GM18508 (cell line): ENCODE measurements around the gene PRPF8.
A peak's percentile ranks its signal among the peaks of the same experiment; 100 is the strongest.
"Not testable (repeated sequence)": the region's sequence is repeated elsewhere in the genome, so short reads cannot be mapped to it uniquely, and the experiment has no call there.

Experiments used
- ATAC-seq: cut with Tn5 transposase; IDR thresholded peaks from one replicate; pipeline ENCODE4 v1.9.1; 2021; ENCODE audit warnings: moderate number of reproducible peaks; ENCODE audit not compliant: insufficient read depth, unreplicated experiment

The PRPF8 gene

GRCh38 chr17:1716912-1717695 lies 32.4 kb upstream of the PRPF8 start:
- peak; percentile 36 for ATAC-seq

- ATAC-seq: peak; percentile 50
These were observed 31.6 kb upstream of the PRPF8 start for GRCh38 chr17:1716076-1716911.

- ATAC-seq: no peak
These were observed 31.1 kb upstream of the PRPF8 start for GRCh38 chr17:1715803-1716075.

- no peak for ATAC-seq
These were observed 30.5 kb upstream of the PRPF8 start for GRCh38 chr17:1714980-1715802.

- ATAC-seq: no peak
These were observed 29.8 kb upstream of the PRPF8 start for GRCh38 chr17:1714427-1714979.

- ATAC-seq: no peak
These were observed 29.3 kb upstream of the PRPF8 start for GRCh38 chr17:1713878-1714426.

- ATAC-seq: no peak
These were observed 28.7 kb upstream of the PRPF8 start for GRCh38 chr17:1713160-1713877.

GRCh38 chr17:1712271-1712670 lies 27.6 kb upstream of the PRPF8 start:
- no peak for ATAC-seq

GRCh38 chr17:1711804-1712203 lies 27.1 kb upstream of the PRPF8 start:
- ATAC-seq: no peak

GRCh38 chr17:1710807-1711553 lies 26.3 kb upstream of the PRPF8 start:
- no peak for ATAC-seq

- no peak for ATAC-seq
These were observed 25.5 kb upstream of the PRPF8 start, which contains the start of gene TLCD2 for GRCh38 chr17:1709971-1710806. Gene TLCD2 (minus strand): TSS chr17:1710377. CDS start chr17:1710242, 135 bp downstream.

- ATAC-seq: no peak
These were observed 24.8 kb upstream of the PRPF8 start for GRCh38 chr17:1709403-1709951.

- not testable (repeated sequence) for ATAC-seq
These were observed 24.2 kb upstream of the PRPF8 start for GRCh38 chr17:1708791-1709346.

- no peak for ATAC-seq
These were observed 22.4 kb upstream of the PRPF8 start for GRCh38 chr17:1707107-1707506.

- no peak for ATAC-seq
These were observed 20.3 kb upstream of the PRPF8 start for GRCh38 chr17:1705004-1705403.

GRCh38 chr17:1703063-1703462 lies 18.4 kb upstream of the PRPF8 start:
- no peak for ATAC-seq

- not testable (repeated sequence) for ATAC-seq
These were observed 15.2 kb upstream of the PRPF8 start for GRCh38 chr17:1699891-1700290.
